Renal cortex interstitium (tissue), 11 donors: ENCODE results near the gene XPO1. TPM values are rescaled to one million over a fixed set of nuclear protein-coding genes. Genes with fewer than 3 reads are reported as not detected.
"Not testable (repeated sequence)": the region's sequence is repeated elsewhere in the genome, so short reads cannot be mapped to it uniquely, and the experiment has no call there.

ENCODE experiments used
- DNase-seq, 11 donors: peaks; one replicate each; pipeline ENCODE4 v3.0.0-alpha.2; 2013; ENCODE audit warnings: low read depth in 9 of 11, low spot score in 4 of 11; ENCODE audit errors: extremely low read depth in 1 of 11
- polyA plus RNA-seq, 3 donors: library from polyadenylated mRNA; unstranded; fragments of 120-200 nt; gene quantifications; one replicate each; pipeline ENCODE4 v1.2.1, GENCODE V29; 2013; ENCODE audit not compliant: insufficient read length in 3 of 3

XPO1 gene
- polyA plus RNA-seq, 3 donors = 237 to 304 (median 271) TPM

DNA sequence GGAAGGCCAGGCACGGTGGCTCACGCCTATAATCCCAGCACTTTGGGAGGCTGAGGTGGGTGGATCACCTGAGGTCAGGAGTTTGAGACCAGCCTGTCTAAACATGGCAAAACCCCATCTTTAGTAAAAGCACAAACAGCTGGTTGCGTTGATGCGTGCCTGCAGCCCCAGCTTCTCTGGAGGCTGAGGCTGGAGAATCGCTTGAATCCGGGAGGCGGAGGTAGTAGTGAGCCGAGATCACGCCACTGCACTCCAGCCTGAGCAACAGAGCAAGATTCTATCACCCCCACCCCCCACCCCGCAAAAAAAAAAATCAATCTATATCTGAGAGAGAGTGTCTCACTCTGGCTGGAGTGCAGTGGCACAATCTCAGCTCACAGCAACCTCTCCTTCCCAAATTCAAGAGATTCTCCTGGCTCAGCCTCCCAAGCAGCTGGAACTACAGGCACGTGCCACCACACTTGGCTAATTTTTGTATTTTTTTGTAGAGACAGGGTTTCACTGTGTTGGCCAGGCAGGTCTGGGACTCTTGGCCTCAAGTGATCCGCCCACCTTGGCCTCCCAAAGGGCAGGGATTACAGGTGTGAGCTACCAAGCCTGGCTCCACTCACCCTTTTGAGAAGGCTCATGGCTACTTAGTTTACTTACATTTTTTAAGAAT, 61.1 kb downstream of the XPO1 start:
- not testable (repeated sequence) for DNase-seq

DNA sequence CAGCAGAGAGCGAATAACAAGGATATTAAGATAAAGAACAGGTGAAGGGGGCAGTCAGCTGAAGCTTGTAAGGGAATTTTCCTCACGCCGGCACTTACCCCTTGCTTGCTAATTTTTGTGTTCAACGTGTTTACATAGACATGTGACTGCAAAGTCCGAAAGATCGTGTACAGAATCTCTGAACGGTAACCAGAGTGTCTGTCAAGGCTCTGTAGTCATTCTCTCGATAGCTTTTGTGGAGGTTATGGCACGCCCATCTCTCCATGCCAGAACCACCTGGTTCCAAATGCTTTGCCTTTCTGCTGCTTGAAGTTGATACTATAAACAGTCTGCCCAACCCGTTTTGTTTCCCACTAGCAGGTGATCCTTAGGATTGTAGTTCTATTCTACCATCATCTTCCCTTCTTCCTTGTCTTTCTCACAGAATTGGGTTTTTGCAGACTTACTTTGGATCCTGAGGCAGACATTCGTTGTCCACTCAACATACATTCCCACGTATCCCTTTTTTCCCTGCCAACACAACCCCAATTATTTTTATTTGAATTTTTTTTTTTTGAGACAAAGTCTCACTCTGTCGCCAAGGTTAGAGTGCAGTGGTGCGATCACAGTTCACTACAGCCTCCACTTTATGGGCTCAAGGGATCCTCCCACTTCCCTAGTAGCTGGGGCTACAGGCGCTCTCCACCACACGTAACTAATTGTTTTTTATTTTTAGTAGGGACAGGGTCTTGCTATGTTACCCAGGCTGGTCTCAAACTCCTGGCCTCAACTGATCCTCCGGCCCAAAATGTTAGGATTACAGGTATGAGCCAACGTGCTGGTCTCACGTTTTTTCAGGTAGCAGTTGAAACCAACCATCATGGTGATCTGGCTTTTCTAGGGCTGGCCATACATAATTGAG, 66.0 kb downstream of the XPO1 start:
- DNase-seq = peak in 6 of 11 donors; percentile 3 to 29 (median 14)

DNA sequence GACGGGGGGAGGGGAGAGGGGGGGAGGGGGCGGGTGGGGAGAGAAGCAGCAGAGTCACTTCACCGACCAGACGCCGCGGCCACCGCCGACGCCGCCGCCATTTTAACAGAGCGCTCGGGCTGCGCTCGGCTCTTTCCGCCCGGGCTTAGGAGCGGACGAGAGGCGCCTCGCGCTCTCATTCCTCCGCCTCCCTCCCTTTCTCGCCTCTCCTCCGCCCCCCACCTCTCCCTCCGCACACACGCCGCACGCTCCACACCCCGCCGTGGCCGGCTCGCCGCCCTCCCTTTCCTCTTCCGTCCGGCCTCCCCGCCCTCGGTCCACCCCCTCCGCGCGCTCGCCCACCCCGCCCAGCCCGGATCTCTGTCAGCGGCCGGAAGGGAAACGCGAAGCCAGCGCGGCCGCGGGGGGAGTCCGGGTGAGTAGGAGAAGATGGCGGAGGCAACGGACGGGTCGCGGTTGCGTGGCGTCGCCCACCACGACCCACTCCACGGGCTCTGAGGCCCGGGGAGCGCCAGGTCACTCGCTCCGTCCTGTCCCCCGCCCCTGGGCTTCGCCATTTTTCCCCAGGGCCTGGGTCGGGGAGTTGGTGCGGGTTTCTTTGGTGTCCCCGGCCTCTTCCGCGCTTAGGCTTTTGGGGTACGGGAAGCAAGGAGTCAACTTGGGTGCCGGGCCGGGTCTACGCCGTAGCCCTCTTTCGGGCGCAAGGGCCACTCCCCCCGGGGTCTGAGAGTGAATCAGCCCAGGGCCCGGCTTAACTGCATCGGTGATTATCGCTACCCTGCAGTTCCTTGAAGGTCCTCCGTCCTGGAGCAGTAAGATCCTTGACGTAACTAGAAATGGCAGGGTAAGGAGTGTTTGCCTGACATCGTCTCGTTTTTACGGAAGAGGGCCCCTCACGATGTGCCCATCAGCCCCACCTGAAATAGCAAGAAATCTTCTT, 66.9 kb downstream of the XPO1 start, which contains the start of gene USP34:
USP34 (minus strand) TSS at position 123 of the 940 bp plus-strand sequence. CDS start 395 bp downstream, outside the sequence.
- peak; percentile 80 to 95 (median 92) for DNase-seq

DNA sequence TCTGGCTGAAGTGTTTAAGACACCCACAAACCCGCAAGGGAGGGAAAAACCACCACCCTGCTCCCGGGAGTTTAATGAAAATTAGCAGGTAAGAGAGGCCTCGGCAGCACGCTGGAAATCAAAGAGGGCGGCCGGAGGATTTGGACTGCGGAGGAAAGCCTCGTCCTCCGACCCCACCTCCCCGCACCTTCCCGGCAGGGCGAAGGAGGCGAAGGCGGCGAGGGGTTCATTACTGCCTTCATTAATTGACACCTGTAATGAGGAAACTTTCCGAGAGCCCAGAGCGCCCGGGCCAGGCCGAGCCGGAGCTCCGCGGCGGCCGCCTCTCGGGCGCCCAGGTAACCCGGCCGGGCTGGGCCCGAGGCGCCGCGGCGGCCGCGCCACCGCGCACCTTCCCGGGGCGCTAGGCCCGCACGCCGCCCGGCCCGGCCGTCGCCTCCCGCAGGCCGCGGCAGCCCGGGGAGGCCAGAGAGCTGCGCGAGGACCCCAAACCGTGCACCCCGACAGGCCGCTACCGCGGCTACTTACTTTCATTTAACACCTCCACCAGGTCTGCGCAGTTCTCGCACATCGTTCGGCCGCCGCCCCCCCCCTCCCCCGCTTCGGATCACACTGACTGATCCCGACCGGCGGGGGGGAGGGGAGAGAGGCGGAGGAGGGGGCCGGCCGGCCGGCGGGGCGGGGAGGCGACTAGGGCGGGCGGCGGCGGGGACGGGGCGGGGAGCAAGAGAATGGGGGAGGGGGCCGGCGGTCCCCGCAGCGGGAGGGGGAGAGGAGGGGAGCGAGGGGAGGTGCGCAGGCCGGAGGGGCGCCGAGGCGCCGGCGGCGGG, 67.8 kb downstream of the XPO1 start:
- DNase-seq = peak in 9 of 11 donors; percentile 7 to 78 (median 62)

DNA sequence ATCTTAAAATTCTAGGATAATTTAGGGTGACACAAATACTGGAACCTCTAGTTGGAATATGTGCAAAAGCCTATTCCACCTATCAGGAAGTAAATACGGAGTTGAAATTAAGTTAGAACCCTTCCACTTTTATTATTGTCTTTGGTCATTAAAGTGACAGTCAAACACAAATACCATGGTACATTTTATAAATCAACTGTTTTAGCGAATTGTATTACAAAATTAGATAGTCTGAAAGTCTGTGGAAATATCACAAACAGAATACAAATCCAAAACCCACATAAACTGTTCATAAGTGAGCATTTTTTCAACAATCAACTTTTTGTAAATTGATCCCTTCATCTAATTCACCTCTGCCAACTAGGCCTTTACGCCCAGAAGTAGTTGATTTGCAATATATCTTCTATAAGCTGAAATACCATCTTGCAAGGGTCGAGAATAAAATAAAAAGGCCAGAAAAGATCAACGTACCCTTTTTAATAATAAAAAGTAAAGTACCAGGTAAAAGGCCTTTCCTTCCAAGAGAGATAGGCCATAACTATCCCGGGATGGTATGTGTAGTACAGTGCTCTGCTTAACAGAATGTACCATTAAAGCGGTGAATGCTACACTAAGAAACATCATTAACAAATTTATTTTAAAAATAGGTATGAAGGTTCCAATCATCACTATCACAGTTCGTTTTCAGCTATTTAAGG, 68.6 kb downstream of the XPO1 start:
- peak in 5 of 11 donors; percentile 12 to 40 (median 27) for DNase-seq

DNA sequence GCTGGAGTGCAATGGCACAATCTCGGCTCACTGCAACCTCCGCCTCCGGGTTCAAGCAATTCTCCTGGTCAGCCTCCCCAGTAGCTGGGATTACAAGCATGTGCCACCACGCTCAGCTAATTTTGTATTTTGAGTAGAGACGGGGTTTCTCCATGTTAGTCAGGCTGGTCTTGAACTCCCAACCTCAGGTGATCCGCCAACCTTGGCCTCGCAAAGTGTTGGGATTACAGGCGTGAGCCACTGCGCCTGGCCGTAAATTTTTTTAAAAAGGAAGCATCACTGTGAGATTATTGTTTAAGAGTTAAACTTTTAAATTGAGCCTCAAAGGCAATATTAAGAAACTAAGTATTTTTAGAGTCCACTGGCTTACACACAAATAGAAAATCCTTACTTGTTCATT, 69.9 kb downstream of the XPO1 start:
- DNase-seq = not testable (repeated sequence)

DNA sequence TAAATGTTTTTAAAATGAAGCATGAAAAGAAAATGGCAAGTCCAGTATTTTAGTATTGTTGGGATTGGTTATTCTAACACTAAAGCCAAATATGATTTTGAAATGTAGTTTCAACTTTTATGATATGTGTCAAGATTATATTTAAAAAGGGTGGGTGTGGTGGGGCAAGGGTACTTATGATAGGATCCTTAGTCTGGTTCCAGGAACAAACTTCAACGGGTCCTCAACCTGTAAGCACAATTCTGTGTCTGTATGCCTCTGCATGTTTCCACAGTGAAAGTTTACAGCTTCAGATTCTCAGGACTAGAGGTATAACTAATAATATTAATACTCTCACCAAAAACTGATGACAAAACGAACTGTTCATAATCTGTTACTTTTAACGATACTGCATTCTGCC, 73.1 kb downstream of the XPO1 start:
- no peak for DNase-seq

DNA sequence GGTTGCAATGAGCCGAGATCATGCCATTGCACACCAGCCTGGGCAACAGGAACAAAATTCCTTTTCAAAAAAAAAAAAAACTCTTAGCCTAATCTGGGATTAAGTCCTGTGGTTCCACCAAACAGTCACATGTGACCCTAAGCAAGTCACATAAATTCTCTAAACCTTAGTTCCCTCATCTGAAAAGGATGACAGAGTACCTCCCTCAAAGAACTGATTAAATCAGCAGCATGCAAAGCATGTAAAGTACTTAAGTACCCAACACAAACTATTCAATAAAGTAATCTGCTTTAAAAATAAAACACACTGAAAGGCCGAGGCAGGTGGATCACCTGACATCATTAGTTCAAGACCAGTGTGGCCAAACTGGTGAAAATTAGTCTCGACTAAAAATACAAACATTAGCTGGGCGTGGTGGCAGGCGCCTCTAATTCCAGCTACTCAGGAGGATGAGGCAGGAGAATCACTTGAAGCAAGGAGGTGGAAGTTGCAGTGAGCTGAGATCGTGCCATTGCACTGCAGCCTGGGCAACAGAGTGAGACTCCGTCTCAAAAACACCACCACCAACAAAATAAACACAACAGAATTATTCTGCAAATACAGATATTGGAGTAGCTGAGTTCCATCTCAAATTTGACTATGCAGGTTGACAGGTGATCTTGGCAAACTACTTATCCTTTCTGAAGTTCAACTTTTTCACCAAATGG, 74.2 kb downstream of the XPO1 start:
- no peak for DNase-seq

DNA sequence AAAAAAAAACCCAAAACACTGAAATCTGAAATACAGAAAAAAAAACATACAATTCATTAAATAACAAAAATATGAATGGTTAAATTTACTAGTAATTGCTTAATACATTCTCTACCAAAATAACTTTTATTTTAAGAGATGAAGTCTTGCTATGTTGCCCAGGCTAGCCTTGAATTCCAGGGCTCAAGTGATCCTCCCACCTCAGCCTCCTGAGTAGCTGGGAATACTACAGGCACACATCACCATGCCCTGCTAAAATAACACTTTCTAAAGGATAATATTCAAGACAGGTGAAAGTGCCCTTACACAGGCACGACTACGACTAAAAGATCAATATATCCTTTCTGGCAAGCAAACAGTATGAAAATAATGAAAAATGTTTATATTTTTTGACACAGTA, 76.8 kb downstream of the XPO1 start:
- no peak for DNase-seq

DNA sequence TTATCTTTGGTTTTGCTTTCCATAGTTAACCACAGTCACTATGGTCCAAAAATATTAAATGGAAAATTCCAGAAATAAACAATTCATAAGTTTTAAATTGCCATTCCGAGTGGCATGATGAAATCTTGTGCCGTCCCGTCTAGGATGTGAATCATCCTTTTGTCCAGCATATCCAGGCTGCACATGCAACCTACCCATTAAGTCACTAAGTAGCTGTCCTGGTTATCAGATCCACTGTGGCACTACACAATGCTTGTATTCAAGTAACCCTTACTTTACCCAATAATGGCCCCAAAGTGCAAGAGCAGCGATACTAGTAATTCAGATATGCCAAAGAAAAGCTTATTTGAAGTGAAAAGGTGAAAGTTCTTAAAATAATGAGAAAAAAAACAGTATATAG, 78.0 kb downstream of the XPO1 start:
- DNase-seq = no peak

DNA sequence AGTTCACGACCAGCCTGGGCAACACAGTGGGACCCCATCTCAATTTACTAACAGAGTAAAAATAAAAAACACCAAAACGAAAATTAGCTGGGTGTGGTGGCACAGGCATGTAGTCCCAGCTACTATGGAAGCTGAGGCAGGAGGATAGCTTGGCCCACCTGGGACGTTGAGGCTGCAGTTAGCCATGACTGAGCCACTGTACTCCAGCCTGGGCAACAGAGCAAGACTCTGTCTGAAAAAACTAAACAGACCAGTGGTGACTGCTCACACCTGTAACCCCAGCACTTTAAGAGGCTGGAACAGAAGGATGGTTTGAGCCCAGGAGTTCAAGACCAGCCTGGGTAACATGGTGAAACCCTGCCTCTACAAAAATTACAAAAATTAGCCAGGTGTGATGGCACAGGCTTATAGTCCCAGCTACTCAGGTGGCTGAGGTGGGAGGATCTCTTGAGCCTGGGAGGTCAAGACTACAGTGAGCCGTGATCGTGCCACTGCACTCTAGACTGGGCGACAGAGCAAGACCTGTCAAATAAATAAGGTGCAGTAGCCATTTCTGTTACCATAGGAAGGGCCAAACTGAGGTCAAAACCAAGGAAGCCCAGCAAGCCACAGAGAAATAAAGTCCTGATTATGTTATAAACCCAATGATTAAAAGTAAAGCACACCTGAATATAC, 81.3 kb downstream of the XPO1 start:
- DNase-seq = no peak

DNA sequence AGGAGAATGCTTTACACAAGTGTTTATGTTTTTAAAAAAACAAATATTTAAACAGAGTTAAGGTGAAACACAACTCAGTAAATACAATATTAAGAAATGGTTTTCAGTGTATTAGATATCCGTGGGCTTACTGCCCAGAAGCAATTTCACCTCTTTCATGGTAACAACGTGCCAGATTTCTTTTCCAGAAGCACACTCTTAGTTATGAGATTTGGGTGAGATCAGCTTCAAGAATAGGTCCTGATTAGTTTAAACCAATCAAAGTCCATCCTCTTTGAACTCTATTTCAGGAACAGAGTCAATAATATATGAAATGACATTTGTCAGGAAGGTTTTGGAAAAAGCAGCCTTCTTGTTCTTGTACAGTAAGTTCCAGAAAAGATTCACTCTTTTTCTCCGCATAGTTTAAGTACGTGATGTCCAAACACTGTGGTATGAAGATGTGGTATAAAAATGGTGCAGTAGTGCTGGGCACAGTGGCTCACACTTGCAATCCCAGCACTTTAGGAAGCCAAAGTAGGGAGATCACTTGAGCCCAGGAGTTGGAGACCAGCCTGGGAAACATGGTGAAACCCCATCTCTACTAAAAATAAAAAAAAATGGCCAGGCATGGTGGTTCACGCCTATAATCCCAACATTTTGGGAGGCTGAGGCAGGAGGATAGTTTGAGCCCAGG, 81.9 kb downstream of the XPO1 start:
- no peak for DNase-seq

DNA sequence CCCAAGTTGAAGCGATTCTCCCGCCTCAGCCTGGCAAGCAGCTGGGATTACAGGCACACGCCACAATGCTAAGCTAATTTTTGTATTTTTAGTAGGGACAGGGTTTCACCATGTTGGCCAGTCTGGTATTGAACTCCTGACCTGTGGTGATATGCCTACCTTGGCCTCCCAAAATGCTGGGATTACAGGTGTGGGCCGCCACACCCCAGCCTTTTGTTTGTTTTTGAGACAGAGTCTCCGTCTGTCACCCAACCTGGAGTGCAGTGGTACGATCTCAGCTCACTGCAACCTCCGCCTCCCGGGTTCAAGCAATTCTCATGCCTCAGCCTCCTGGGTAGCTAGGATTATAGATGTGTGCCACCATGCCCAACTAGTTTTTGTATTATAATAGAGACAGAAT, 83.2 kb downstream of the XPO1 start:
- not testable (repeated sequence) for DNase-seq

DNA sequence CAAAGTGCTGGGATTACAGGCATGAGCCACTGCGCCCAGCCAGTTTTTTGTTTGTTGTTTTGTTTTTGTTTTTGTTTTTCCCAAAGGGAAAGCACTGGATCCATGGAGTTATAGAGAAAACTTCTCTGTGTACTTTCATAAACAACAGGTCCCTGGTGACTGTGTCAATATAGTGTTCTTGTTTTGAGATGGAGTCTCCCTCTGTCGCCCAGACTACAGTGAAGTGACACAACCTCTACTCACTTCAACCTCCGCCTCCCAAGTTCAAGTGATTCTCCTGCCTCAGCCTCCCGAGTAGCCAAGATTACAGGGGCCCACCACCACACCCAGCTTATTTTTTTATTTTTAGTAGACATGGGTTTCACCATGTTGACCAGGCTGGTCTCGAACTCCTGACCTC, 83.8 kb downstream of the XPO1 start:
- no peak for DNase-seq

DNA sequence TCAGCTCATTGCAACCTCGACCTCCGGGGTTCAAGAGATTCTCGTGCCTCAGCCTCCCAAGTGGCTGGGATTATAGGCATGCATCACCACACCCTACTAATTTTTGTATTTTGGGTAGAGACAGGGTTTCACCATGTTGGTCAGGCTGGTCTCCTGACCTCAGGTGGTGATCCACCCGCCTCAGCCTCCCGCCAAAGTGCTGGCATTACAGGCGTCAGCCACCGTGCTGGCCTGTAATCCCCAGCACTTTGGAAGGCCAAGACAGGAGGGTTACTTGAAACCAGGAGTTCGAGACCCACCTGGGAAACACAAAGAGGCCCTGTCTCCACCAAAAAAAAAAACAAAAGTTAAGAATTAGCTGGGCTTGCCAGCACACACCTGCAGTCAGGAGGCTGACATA, 85.8 kb downstream of the XPO1 start:
- no peak for DNase-seq

DNA sequence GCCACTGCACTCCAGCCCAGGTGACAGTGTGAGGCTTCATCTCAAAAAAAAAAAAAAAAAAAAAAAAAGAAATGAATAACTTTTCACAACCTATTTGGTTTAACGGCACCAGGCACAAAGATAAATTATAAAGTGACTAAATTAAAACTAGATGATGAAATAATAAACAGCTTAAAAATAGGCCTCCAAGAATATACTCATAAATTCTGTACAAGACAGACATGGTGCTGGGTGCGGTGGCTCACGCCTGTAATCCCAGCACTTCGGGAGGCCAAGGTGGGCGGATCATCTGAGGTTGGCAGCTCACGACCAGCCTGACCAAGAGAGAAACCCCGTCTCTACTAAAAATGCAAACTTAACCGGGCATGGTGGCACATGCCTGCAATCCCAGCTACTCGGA, 87.0 kb downstream of the XPO1 start:
- no peak for DNase-seq
